Measurements from ENCODE around the gene MPC1.
"Not testable (repeated sequence)": the region's sequence is repeated elsewhere in the genome, so short reads cannot be mapped to it uniquely, and the experiment has no call there.

The MPC1 gene

DNA sequence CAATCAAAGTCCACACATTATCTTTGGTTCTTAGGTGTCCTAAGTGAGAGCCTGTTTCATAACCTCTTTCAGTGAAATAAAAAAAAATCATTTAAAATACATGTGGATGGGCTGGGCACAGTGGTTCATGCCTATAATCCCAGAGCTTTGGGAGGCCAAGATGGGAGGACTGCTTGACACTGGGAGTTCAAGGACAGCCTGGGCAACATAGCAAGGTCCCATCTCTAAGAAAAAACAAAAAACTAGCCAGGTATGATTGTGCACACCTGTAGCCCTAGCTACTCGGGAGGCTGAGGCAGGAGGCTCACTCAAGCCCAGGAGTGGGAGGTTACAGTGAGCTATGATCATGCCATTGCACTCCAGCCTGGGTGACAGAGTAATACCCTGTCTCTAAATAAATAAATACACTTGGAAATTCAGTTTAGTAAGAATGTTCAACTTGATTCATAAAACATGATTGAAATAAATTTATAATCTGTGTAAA, 3.6 kb downstream of the MPC1 start:
- no peak for DNase-seq

DNA sequence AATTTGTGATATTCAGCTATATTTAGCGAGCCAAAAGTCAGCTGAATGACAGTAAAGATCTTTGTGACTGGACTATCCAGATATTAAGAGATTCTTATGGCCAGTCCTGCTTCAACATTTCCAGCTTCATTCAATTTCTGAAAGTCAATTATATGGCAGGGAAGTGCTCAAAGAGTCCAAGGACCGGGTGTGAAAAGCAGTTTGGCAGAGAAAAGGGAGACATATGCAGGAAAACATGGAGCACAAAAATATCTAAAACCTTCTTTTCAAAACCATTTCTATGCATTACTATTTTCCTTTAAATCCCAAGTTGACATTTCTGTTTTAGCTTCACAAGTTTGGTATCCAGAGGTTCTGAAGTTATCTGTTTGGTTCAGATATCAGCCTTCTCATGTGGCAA, 5.0 kb downstream of the MPC1 start:
- DNase-seq, result no peak

- DNase-seq, result no peak
These were observed 7.7 kb downstream of the MPC1 start for GRCh38 chr6:166375013-166375412.

DNA sequence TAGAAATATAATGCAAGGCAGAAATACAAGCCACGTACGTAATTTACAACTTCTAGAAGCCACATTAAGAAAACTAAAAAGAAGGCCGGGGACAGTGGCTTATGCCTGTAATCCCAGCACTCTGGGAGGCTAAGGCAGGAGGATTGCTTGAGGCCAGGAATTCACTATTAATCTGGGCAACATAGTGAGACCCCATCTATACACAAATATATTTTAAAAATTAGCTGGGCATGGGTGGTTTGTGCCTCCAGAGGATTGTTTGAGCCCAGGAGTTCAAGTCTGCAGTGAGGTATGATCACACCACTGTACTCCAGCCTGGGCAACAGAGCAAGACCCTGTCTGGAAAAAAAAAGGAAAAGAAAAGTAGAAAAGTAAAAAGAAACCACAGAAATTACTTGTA, 12.3 kb downstream of the MPC1 start:
- no peak for DNase-seq

GRCh38 chr6:166369782-166370181, 13.0 kb downstream of the MPC1 start:
- no peak for DNase-seq

DNA sequence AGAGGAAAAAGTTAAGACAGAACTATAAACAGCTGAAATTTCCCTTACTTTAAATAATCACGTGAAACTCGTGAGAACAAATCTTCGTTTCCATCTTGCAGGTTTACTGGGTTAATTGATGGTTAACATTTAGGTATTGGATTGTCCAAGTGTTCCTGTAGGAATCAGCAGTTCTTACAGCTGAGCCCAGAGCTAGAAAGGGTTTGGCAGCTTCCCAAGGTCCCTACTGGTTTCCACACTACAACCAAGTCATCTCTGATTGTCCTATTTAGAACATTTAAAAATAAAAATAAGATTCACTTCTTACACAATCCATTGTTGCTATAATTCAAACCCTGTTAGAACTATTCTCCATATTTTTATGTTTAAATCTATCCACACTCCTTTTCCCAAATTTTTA, 15.8 kb downstream of the MPC1 start:
- no peak for DNase-seq

DNA sequence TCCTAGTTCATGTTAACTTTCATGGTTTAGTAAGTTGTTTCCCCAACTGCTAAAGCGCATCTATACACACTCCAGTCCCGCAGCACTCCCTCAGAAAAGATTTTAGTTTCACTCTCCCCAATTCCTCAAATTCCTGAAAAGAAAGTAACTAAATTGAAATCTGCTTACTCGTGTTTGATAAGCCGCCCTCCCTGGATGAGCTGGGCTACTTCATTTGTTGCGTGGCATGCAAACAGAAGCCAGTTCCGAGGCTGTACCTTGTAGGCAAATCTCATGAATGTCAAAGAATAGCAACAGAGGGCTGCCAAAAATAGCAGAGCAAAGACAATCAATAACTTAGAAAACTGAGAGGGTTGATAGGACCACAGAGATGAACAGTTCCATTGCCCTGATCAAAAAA, 16.9 kb downstream of the MPC1 start:
- DNase-seq, result no peak

GRCh38 chr6:166365221-166365620, 17.5 kb downstream of the MPC1 start:
- DNase-seq, result no peak

DNA sequence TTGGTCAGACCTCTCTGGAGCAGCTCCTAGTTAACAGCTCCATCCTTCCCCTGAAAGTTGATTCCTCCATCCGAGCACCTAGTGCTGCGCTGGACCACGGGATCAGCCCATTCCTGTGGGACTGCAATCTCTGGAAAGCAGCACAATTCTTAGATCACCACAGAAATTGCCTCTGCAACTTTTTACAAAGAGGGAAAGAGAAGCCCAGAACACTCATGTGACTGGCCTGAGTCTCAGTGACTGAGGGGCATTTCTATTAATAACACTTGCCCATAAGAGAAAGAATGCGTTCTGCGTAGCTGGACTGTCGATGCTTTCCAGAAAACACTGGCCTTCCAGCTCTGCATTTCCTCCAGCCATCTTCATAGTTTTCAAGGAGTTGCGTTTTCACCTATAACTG, 18.3 kb downstream of the MPC1 start:
- no peak for DNase-seq

DNA sequence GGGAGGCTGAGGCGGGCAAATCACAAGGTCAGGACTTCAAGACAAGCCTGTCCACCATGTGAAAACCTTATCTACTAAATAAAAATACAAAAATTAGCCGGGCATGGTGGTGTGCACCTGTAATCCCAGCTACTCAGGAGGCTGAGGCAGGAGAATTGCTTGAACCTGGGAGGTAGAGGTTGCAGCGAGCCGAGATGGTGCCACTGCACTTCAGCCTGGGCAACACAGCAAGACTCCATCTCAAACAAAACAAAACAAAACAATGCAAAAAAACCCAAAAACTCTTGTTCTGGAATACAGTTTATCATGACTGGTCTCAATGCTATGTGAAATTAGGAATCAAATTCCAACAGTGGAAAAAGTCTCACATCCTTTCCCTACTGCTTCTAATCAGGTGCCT, 20.3 kb downstream of the MPC1 start:
- not testable (repeated sequence) for DNase-seq

DNA sequence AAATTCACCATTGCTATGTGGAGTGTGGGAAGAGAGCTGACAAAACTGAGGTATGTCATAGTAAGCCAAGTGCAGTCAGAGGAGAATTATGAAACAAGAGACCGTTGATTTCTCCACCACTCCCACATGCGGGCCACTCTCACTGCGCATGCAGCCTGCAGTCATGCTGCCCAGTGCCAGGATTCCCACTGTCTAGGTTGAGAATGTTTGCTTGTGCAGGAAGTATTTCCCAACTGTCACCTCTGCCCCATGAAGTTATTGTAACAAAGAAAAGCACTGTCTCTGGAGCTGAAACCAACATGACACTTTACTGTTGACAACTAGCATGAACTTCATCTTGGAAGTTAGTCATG, 21.7 kb downstream of the MPC1 start:
- no peak for DNase-seq

DNA sequence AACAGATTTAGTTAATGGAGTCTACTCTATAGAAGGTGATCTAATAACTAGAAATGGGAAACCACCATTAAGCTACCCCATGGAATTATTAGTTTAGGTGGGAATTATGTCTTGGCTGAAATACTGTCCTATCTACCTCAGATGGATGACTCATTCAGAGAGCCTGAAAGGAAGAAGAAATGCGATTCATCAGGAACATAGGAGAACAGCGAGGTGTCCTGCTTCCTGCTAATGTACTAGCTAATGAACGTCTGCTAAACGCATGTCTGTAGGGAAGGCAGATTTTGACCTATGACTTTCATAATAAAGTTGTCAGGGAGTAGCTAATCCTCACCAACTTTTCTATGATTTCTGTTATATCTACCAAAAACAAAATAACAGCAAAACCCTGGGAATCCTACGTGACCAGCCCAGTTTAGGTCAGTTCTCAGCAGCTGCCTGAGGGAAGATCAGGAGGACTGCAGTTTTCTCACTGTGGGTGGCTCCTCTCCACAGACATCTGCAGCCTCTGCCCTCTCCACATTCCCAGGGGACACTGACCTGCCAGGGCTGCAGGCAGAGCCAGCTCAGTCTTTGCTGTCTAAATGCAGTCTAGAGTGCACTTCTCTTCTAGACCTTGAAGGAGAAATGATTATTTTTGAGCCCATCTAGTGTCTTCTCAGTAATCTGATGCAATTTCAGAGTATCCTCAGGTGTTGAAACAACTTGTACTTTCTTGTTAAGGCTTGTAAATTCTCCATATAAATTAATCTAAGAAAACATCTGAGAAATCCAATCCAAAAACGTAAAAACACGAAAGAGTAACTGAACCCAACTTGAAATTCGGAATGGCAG, 22.3 kb downstream of the MPC1 start:
- DNase-seq, result no peak

DNA sequence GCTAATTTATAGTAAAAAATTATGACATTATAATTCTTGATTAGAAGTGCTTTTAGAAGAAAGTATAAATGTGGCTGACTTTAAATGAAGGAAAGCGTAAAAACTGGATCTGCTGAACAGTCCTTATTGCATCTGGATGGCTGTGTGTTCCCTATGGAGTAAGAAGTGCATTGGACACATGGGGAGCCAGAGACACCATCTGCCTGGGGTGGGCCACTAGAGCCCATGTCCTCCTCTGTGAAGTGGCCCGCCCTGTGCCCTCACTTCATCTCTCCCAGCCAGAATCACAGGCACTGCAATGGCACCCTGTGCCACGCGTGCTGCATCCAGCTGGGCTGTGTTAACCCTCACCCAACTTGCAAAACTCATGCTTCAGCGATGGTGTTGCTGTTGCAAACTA, 27.2 kb downstream of the MPC1 start:
- no peak for DNase-seq

DNA sequence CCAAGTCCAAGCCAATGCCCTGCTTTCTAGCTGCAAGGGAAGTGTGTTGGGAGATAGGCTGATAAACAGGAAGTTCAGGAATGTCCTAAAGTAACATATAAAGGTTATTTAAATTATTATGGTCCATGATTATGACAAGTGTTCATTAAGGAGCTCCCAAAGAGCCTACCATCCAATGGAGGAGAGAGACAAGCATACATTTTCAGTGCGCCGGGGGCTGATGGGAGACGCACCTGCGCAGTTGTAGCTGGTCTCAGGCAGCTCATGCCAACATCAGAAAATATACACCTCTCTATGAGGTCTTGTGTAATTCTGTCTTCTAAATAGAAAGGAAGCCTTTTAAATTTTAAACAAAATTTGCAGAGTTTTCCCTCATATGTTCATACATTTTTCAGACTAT, 27.8 kb downstream of the MPC1 start:
- no peak for DNase-seq

- no peak for DNase-seq
These were observed 28.6 kb downstream of the MPC1 start for GRCh38 chr6:166354143-166354542.

DNA sequence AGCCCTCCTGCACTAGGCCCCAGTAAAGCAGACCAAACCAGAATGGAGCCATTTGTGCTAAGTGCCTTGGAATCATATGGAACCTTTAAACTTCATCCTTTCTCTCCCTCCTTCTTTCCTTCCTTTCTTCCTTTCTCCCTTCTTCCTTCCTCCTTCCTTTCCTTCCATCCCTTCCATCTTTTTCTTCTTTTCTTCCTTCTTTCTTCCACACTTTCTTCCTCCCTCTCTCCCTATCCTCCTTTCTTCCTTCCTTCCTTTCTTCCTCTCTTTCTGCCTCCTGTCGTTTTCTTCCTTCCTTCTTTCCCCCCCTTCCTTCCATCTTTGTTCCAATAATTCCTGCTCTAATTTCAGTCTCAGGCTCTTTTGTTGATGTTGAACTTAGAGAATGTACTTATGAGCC, 29.2 kb downstream of the MPC1 start:
- DNase-seq, result no peak

DNA sequence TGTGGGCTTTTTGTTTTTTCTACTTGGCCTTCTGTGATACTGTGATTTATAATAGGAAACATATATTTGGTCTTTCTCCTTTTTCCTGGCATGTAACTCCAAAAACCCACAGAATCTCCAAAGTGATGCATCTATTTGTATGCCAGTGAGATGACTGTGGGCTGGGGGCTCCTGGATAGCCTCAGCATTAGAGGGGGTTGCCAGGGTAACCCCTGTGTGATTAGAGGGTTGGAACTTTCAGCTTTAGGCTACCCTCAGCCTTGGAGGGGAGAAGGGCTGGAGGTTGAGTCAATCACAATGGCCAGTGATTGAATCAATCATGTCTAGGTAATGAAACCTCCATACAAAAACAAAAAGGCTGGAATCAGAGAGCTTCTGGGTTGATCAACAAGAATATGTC, 29.8 kb downstream of the MPC1 start:
- DNase-seq, result no peak

DNA sequence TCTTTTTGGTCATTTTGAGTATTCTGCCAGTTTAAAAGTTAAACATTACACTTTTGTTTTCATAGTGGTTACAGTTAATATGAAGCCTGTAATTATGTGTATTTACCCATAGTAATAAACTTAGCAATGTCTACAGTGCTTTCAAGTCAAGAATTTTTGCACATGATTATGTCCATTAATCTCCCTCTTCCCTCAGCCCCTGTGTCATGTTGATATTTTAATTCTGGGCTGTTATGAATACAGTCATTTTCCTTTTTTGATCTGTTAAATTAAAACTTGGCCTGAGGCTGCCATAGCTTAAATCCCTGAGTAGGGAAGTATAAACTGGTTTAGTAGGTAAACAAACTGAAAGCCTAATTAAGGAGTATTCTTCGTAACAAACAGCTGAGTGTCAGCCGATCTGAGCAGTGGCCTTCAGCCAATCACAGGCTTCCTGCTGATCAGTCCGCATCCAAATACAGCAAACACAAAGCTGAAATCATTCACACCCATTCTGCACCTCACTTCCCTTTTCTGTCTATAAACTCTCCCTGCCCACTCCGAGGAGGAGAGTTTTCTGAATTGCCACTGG, 30.9 kb downstream of the MPC1 start:
- DNase-seq, result no peak

DNA sequence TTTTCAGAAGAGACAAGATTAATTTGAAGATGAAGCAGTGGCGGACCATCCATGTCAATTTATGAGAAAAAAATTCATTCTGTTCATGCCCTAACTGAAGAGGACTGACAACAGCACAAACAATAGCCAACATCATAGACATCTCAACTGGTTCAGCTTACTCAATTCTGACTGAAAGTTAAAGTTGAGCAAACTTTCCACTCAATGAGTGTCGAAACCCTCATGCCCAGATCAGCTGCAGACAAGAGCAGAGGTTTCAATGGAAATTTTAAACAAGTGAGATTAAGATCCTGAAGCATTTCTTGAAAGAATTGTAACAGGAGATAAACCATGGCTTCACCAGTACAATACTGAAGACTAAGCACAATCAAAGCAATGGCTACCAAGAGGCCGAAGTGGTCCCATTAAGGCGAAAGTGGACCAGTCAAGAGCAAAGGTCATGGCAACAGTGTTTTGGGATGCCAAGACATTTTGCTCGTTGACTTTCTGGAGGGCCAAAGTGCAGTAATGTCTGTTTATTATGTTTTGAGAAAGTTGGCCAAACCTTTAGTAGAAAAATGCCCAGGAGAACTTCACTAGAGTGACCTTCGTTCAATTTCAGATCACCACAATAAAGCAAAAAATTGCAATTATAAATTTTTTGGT, 34.3 kb downstream of the MPC1 start:
- DNase-seq, result no peak

DNA sequence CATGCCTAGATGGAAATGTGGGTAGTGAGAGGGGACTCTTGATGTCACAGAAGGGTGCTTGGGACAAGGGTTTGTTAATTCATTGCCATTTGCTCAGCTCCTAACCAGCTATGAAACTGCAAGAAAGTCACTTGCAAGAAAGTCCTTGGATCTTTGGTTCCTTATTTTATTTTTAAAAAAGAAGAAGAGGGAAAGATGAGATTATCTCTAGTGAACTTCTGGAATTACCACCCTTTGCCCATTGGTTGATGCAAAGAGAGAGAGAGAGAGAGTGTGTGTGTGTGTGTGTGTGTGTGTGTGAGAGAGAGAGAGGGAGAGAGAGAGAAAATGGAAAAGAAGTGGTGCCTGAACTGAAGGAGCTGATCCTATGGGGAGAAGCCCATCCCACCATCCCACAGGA, 35.8 kb downstream of the MPC1 start:
- no peak for DNase-seq

- no peak for DNase-seq
These were observed 36.3 kb downstream of the MPC1 start for GRCh38 chr6:166346449-166346848.

DNA sequence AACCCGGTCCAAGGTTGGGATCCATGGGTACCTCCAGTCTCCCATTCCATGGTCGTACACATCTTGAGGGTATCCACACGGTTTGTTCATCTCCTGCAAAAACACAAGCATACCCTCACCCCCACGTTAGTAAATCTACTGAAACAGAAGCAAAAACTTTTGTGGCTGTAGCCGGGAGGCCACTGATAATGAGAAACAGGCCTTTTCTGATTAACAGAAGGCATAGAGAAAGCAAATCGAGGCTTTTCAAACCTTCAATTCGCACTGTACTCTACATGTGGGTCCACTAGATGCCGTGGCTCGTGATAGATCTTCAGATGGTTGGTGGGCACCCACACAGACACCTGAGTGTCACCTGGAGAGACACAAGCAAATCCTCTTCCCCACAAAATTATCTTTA, 37.1 kb downstream of the MPC1 start:
- not testable (repeated sequence) for DNase-seq

DNA sequence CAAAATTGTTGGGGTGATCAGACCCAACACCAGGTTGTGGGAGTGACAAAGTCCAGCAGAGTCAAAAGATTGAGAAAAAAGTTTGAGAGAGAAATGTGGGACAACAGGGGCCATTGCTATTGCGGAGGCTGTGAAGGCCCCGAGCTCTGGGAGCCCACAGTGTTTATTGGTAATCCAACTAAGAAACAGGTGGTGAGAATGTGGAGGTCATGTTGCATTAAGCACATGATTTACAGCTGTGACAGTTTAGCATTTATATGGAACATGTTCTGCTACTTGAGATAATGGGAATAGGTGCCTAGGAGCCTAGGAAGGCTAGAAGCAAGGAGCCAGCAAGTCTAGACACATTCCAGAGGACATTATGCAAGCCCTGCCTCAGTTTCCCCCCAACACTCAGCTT, 37.8 kb downstream of the MPC1 start:
- not testable (repeated sequence) for DNase-seq

DNA sequence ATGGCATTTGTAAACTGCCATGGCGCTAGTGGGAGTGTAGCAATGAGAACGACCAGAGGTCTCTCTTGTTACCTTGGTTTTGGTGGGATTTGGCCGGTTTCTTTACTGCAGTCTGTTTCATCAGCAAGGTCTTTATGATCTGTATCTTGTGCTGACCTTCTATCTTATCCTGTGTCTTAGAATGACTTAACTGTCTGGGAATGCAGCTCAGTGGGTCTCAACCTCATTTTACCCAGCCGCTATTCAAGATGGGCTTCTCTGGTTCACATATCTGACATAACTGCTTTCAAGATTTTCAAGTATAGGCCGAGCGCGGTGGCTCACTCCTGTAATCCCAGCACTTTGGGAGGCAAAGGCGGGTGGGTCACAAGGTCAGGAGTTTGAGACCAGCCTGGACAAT, 38.5 kb downstream of the MPC1 start:
- no peak for DNase-seq

GRCh38 chr6:166343150-166343487, 39.6 kb downstream of the MPC1 start:
- DNase-seq, result no peak

Measured in stimulated activated CD8-positive, alpha-beta memory T cell treated with anti-CD3 and anti-CD28 coated beads, Interleukin-4, amount 100 ng/mL, for 48 hours (primary cell).